NCI-H345 treated with DMSO at 0.1 percent for 48 hours (cell line): ENCODE measurements around the gene ASIC5.
"Not testable (repeated sequence)": the region's sequence is repeated elsewhere in the genome, so short reads cannot be mapped to it uniquely, and the experiment has no call there.

Source experiments
- DNase-seq: peaks from one replicate; lab custom pipeline; 2025; ENCODE audit not compliant: unreplicated experiment; lab: John Stamatoyannopoulos, UW

Gene ASIC5

DNA sequence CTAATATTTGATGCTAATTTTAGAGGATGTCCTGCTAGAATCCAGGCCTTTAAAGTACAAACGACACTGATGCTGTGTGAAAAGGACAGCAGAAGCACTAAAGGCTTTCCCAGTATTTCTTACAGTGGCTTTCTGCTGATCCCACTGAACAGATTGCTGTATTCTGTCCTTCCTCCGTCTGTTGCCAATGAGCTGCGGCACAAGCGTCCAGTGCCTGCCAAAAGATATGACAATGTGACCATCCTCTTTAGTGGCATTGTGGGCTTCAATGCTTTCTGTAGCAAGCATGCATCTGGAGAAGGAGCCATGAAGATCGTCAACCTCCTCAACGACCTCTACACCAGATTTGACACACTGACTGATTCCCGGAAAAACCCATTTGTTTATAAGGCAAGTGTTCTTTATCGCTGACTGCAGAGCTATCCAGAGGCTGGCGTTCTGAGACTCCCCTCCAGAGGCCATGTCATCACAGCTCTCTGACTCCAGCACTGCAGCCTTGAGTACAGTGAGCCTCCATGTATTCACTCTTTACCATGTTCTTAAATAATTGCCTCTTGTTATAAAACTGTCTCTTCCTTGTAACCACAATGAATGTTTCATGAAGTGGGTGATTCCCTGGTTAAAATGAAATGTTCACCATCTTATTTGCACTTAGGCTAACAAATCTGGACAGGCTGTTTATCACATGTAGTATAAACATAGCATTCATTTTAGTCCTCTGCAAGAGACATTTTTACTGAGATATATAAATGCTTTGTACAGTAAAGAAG, 63.7 kb downstream of the ASIC5 start:
- DNase-seq: no peak

DNA sequence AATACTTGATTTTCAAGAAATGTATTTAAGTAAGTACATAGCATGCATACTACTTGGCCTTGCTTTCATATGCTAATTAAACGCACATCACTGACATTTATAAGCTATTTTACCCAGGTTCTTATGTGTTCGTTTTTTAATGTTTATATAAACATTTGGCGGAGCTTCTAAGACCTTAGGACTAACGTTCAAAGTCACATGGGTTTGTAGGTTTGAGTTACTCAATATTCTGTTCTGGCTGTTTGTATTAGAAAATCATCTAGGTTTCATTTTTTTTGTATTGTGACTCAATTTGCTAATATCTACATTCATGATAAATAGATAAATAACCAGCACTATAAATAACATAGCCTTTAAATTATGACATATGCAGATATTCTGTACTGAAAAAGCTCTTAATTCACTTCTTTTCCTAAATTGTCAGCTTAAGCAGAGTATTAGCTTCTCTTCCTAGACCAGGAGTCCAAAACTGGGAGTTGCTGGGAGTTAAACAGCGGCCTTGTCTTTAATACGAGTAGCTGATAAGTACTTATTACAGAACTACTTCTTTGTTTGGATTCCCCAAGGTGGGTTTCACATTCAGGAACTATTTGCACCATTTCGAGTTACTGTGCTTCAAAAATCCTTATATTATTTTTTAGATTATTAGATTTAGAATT, 65.3 kb downstream of the ASIC5 start:
- DNase-seq: no peak

DNA sequence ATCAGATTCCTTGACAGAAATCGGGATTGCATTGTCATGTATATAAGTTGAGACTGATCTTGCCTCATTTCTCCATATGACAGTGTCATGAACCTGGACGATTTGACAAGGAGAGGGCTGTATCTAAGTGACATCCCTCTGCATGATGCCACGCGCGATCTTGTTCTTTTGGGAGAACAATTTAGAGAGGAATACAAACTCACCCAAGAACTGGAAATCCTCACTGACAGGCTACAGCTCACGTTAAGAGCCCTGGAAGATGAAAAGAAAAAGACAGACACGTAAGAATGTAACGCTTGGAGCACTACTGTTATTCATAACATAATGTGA, 66.3 kb downstream of the ASIC5 start:
- no peak for DNase-seq

DNA sequence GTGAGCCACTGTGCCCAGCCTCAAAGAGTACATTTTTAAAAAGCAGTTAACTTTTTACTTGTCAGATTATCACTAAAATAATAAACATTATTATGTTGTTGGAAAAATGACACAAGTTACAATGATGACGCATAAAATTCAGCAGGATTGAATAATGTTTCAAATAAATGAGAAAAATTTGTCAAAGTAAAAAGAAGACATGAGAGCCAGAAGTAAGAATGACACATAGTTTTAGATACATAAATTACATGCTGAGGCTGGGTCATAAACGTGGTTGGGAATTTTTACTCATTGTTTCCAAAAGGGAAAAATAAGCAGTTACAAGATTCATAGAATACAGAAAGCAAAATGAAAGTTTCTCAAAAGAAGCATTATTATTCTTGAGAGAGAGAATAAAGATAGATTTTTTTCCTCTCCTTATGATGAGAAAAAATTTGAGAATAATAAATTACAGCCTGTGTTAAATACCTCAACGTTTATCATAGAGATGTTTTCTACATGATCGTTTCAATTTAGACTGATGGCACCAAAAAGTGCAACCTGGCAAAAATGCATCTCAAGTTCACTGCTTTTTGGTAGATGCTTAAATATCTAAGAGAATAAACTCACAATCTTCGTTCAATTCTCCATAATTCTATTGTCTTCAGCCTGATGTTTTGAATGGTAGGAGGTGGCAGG, 66.8 kb downstream of the ASIC5 start:
- no peak for DNase-seq

DNA sequence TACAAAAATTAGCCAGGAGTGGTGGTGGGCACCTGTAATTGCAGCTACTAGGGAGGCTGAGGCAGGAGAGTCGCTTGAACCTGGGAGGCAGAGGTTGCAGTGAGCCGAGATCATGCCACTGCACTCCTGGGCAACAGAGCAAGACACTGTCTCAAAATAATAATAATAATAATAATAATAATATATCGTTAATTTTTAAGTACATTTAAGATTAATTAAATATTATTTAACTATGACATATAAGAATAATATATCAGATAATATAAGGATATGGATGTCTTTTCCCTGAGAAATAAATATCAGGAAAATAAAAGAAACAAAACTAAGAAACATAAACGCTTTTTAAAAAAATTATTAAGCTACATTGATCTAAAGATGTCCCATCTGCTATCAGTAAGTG, 68.5 kb downstream of the ASIC5 start:
- DNase-seq: not testable (repeated sequence)

DNA sequence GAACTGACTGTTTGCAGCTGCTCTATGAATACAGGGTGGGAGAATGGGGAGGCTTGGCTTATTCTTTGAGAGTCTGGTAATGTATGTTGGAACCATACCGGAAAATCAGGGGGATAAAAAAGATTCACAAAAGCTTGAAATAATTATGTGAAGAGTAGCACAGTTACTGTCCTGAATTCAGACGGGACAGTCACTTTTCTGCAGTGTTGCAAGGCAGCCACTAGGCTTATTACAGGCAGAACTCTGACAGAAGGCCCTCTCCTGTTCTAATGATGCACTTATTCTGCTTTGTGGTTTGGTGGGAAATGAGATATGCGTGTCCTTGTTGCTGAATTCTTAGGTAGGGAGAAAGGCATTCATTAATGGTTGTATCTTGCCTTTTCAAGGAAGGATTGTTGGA, 70.1 kb downstream of the ASIC5 start:
- DNase-seq: no peak

DNA sequence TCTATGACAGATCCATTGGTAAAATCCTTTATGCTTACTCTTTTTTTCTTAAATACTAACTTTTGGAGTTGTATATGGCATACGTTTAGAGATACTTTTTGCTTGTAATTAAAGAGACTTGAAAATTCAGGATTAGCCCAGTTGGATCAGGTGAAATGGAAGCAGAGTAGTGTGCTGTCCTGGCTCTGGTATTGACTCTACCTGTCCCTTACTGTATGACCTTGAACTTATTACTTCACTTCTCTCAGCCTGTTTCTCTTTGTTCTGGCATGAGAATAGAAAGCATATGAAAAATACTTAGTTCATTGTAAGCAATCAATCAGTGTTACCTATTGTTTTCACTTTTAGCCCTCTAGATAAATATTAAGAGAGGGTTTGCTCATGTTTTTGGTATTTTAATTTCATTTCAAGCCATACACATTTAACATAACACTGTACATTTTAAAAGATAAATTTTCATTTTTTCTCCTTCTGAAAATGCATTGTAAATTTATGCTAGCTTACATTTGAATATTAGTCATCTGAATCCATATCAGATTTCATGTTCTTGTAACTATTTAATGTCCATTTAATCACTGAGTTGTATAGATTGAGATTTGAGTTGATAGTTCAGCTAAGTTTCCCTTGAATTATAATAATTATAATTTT, 71.4 kb downstream of the ASIC5 start:
- DNase-seq: no peak

DNA sequence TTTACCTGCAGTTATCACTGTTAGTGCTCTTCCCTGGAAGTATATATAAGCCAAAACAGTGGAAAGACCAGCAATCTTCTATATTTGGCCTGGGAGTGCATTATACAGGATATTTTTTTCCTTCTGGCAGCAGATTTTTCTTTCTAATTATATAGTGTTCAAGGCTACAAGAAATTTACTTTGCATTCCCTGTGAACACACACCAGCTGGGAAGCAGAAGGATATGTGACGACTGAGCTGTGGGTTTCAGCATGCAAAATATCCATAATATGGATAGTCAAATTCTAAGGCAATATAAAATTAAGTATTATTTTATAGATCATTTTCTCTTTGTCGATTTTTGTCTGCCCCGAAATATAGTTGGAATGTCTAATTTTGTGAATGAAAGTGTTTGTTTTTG, 76.1 kb downstream of the ASIC5 start:
- no peak for DNase-seq

DNA sequence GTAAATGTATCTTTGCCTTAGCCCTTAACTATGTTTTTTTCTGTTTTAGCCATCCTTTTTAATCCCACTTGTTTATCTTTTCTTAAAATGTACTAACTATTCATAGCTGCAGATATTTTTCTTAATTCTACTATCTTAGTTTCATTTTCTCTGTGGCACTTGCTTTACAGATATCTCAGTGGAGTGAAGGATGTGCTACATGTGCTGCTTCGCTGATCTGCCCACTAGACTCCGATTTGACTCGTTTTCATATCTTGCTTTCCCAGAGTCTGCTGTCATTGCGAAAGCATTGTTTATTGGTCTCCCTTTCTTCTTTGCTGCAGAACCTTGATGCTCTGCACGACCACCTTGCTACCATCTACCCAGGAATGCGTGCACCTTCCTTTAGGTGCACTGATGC, 76.7 kb downstream of the ASIC5 start:
- DNase-seq: no peak

DNA sequence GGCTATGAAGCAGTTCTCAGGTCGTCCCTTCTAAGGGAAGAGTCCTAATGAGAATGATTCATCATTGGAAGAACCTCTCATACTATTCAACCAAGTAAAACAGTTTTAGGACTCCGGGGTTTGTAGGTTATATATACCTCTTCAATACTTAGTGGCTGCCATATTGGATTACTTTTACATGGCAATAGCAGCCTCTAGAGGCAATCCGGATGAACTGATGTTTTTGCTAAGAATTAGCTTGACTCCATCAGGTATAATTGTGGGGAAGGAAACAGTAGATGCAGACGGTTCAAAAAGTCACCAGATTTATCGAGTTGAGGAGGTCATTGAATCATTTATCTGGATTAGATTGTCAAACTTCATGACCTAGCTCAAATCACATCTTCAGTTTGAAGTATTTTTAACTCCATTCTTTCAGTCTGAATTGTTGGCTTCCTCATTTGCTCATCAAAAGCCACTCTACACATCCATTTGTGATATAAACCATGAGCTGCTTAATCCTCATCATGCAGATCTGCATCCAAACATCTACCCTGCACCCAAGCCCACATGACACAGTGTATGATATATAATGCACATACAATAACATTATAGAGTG, 78.9 kb downstream of the ASIC5 start:
- DNase-seq: no peak

DNA sequence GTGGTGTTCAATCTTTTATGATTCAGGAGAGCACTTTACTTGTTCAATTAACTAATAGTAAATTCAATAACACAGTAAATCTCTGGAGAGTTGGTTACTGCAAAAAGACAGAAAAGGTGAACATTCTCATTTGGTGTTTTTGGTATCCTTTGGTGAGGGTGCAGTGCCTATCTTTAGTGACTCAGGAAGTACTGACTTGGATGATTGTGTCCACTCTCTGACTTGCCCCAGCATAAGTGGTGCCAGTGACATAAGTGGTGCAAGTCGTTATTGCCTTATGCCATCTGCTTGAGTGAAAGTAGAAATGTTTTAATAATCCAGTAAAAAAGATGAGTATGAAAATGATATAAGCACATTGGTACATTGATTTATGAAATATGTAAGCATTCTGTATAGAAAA, 80.2 kb downstream of the ASIC5 start:
- no peak for DNase-seq

DNA sequence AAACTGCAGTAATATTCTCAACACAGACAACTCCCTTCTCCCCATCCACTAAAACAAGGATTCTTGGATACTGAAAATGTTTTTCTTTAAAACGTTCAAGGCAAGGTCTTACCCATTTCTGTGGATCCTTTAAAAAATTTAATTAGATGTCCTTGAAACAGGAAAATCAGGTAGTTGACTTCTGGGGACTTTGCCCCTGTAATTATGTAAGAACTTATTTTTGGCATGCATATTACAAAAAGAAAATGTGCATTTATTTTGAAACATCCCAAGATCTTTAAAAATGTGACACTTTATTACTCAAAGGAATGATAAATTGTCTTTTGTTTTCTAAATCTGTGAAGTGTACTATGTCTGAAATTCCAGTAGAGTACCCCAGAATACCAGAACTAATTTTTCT, 81.4 kb downstream of the ASIC5 start:
- DNase-seq: no peak

DNA sequence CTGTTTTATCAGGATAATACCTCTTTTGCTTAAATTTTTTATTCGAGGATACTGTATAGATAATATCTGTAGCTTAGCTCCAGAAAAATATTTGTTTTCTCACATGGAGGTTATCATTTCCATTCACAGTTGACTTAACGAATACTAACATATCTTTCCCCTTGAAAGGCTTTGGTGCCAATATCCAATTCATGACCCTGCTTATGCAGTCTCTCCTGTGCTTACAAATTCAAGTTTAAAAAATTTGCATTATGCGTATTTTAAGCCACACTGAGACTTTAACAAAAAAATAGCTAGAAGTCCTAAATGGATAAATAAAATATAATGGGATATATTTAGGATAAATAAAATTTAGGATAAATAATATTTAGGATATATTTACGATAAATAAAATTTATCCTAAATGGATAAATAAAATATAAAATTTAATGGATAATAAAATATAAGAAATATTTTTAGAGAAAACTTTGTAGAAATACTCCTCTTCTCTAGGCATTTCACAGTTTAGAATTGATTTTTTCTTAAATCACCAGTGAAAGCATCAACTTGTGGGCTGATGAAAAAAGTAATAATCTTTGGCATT, 84.7 kb downstream of the ASIC5 start:
- DNase-seq: no peak

DNA sequence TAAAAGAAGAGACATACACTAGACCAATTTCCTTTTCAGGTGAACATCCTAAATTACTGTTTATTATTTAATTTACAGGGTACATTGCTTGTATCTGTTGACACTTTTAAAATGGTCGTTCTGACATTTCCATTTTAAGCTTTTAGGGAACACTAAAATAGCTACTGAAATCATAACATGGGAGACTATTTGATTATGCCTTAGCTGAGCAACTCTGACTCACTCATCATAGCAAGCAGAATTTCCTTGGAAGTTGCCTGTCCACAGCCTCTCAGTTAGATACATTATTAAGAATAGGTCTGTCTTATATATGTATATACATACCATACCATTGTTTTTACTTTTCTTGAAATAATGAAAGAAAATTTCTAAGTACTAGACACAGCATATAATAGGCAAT, 85.3 kb downstream of the ASIC5 start:
- no peak for DNase-seq
